Osteocyte (in vitro differentiated cells): ENCODE measurements around the gene UTS2B. TPM values are rescaled to one million over a fixed set of nuclear protein-coding genes. Genes with fewer than 3 reads are reported as not detected.

Experiments
- DNase-seq: peaks from one replicate; pipeline ENCODE4 v3.0.0; 2021; ENCODE audit warnings: mixed read lengths; ENCODE audit not compliant: unreplicated experiment; ENCODE audit errors: extremely low spot score
- H3K27ac Mint-ChIP-seq: one replicate; pipeline ENCODE4 v1.8.0; 2021; ENCODE audit warnings: mild to moderate bottlenecking, mixed read lengths; ENCODE audit not compliant: unreplicated experiment
- H3K27me3 Mint-ChIP-seq: one replicate; pipeline ENCODE4 v1.8.0; 2021; ENCODE audit warnings: mixed read lengths; ENCODE audit not compliant: unreplicated experiment
- H3K36me3 Mint-ChIP-seq: one replicate; pipeline ENCODE4 v1.8.0; 2021; ENCODE audit warnings: mixed read lengths; ENCODE audit not compliant: unreplicated experiment
- H3K4me1 Mint-ChIP-seq: one replicate; pipeline ENCODE4 v1.8.0; 2021; ENCODE audit warnings: mixed read lengths; ENCODE audit not compliant: unreplicated experiment
- H3K4me3 Mint-ChIP-seq: one replicate; pipeline ENCODE4 v1.8.0; 2021; ENCODE audit warnings: mild to moderate bottlenecking, moderate library complexity, mixed read lengths; ENCODE audit not compliant: unreplicated experiment
- H3K9me3 Mint-ChIP-seq: one replicate; pipeline ENCODE4 v1.8.0; 2021; ENCODE audit warnings: mixed read lengths; ENCODE audit not compliant: unreplicated experiment
- total RNA-seq: library from RNA; stranded (reverse); gene quantifications from 2 replicates; pipeline ENCODE4 v1.2.1, GENCODE V29; 2021
- TF ChIP-seq, protein P1 (sequence below): fragments of 200-600 bp; sonication (generic); IDR thresholded peaks from 2 replicates; pipeline ENCODE4 v1.5.0; 2021; ENCODE audit warnings: antibody characterized with exemption, mild to moderate bottlenecking, moderate library complexity

UTS2B gene
- total RNA-seq, 1 donor from 2014 or later: 0.75 TPM

DNA sequence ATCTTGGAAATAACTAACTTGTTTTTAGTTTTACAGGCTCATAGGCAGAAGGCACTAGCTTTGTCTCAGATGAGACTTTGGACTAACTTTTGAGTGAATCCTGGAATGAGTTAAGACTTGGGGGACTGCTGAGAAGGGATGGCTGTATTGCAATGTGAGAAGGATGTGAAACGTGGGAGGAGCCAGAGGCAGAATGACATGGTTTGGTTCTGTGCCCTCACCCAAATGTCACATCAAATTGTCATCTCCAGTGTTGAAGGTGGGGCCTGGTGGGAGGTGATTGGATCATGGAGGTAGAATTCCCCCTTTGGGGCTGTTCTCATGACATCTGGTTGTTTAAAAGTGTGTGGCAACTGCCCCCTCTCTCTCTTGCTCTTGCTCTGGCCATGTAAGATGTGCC, 29.9 kb downstream of the UTS2B start:
- no peaks in the 10 kb centered on the region for H3K27me3 Mint-ChIP-seq
- H3K4me1 Mint-ChIP-seq: no peaks in the 10 kb centered on the region
- H3K36me3 Mint-ChIP-seq: no peaks in the 10 kb centered on the region
- TF ChIP-seq, protein P1, sequence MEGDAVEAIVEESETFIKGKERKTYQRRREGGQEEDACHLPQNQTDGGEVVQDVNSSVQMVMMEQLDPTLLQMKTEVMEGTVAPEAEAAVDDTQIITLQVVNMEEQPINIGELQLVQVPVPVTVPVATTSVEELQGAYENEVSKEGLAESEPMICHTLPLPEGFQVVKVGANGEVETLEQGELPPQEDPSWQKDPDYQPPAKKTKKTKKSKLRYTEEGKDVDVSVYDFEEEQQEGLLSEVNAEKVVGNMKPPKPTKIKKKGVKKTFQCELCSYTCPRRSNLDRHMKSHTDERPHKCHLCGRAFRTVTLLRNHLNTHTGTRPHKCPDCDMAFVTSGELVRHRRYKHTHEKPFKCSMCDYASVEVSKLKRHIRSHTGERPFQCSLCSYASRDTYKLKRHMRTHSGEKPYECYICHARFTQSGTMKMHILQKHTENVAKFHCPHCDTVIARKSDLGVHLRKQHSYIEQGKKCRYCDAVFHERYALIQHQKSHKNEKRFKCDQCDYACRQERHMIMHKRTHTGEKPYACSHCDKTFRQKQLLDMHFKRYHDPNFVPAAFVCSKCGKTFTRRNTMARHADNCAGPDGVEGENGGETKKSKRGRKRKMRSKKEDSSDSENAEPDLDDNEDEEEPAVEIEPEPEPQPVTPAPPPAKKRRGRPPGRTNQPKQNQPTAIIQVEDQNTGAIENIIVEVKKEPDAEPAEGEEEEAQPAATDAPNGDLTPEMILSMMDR: no peak
- H3K9me3 Mint-ChIP-seq: no peaks in the 10 kb centered on the region
- no peak for DNase-seq
- no peak overlapping the region for H3K27ac Mint-ChIP-seq
- no peak overlapping the region for H3K4me3 Mint-ChIP-seq

DNA sequence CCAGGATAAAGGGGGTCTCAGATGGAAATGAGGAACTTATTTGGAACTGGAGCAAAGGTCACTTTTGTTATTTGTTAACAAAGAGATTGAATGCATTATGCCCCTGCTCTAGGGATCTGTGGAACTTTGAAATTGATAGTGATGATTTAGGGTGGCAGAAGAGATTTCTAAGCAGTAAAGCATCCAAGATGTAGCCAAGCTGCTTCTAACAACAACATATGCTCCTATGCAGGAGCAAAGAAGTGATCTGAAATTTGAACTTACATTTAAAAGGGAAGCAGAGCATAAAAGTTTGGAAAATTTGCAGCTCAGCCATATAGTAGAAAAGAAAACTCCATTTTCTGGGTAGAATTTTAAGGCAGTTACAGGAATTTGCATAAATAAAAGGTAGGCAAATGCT, 31.5 kb downstream of the UTS2B start:
- no peak overlapping the region for H3K4me3 Mint-ChIP-seq
- H3K27ac Mint-ChIP-seq: no peak overlapping the region
- no peaks in the 10 kb centered on the region for H3K9me3 Mint-ChIP-seq
- DNase-seq: no peak
- no peaks in the 10 kb centered on the region for H3K36me3 Mint-ChIP-seq
- no peaks in the 10 kb centered on the region for H3K27me3 Mint-ChIP-seq
- H3K4me1 Mint-ChIP-seq: no peaks in the 10 kb centered on the region
- TF ChIP-seq, protein P1: no peak

DNA sequence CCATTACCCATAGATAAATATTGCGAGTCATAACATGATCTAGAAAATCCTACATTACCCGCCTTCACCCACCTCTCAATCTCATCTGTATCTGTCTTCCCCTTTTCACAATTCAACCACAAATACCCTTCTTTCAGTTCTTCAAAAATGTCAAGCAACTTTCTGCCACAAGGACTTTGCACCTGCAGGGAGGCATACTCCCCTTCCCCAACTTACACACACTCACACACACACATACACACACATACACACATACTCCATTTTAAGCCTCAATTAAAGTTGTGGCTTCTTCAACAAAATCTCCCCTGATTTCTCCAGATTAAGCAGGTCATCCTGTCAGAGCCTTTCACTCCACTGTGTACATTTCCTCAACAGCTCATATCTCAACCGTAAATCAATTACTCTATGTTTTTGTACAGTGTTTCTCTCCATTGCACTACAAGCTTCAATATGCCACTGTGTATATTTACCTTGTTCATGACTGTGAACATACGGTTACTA, 34.2 kb downstream of the UTS2B start:
- no peak for DNase-seq
- H3K4me3 Mint-ChIP-seq: no peak overlapping the region
- peaks cover 5% of the 10 kb centered on the region for H3K4me1 Mint-ChIP-seq
- no peaks in the 10 kb centered on the region for H3K36me3 Mint-ChIP-seq
- TF ChIP-seq, protein P1: no peak
- no peak overlapping the region for H3K27ac Mint-ChIP-seq
- H3K27me3 Mint-ChIP-seq: no peaks in the 10 kb centered on the region
- no peaks in the 10 kb centered on the region for H3K9me3 Mint-ChIP-seq

DNA sequence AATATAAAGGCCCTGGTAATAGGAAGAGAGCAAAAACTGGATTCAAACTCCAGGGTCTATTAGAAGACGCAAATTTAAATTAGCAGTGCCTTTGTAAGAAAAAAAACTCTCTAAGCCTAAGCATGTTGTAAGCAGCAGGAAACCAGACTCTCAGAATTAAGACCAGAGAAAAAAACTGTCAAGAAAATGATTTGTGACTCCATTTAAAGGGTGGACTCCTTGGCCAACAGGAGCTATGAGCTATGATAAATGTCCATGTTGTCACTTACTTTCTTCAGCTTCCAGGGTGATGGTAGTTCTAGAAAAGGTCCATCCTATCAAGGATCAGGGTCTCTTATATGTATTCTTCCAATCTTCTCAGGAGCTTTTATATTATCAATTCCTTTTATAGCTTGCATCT, 36.0 kb downstream of the UTS2B start:
- Mint-ChIP-seq H3K9me3 (no peaks in the 10 kb centered on the region), H3K27ac (no peak overlapping the region), H3K4me1 (peaks cover 17% of the 10 kb centered on the region), H3K36me3 (no peaks in the 10 kb centered on the region), H3K4me3 (no peak overlapping the region), H3K27me3 (no peaks in the 10 kb centered on the region)
- no peak for DNase-seq
- TF ChIP-seq, protein P1: no peak

DNA sequence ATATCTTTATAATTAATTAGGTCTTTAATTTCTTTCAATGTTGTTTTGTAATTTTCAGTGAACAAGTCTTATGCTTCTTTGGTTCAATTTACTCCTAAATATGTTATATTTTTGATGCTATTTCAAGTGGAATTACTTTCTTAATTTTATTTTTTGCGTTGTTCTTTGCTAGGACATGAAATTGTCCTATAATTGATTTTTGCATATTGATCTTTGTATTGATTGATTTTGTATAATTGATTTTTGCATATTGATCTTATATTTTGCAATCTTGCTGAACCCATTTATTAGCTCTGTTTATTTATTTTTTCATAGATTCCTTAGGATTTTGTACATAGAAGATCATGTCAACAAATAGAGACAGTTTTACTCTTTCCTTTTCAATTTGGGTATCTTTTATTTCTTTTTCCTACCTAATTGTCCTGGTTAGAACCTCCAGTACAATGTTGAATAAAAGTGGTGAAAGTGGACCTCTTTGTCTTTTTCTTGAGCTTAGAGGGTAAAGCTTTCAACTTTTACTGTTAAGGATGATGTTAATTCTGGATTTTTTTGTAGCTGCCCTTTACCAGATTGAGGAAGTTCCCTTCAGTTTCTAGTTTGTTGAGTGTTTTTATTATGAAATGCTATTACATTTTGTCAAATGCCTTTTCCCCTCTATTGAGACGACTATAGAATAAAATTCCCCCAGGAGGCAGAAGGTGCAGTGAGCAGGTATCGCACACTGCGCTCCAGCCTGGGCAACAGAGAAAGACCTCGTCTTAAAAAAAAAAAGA, 37.9 kb downstream of the UTS2B start:
- Mint-ChIP-seq H3K27ac (no peak overlapping the region), H3K27me3 (no peaks in the 10 kb centered on the region), H3K9me3 (peaks cover 4% of the 10 kb centered on the region), H3K36me3 (no peaks in the 10 kb centered on the region), H3K4me3 (no peak overlapping the region), H3K4me1 (peaks cover 17% of the 10 kb centered on the region)
- no peak for DNase-seq
- TF ChIP-seq, protein P1: no peak
